ENCODE results near the gene FSTL5. TPM values are rescaled to one million over a fixed set of nuclear protein-coding genes. Genes with fewer than 3 reads are reported as not detected.

FSTL5 gene
- total and polyA plus RNA-seq, 2 experiments from 2014 or later, result 0.12 to 0.59 TPM

- Histone ChIP-seq H3K36me3 (no peaks in the 10 kb centered on the region), H3K27me3 (no peaks in the 10 kb centered on the region), H3K4me3 (no peak overlapping the region), H3K27ac (no peak overlapping the region), H3K4me1 (ENCODE audit: low read depth) (no peaks in the 10 kb centered on the region), H3K9me3 (ENCODE audit: low read depth) (no peaks in the 10 kb centered on the region)
- DNase-seq (ENCODE audit: low read depth in 1 of 2, low spot score in 1 of 2), result peak in 1 of 2 donors; percentile 12
- TF ChIP-seq, protein P1, sequence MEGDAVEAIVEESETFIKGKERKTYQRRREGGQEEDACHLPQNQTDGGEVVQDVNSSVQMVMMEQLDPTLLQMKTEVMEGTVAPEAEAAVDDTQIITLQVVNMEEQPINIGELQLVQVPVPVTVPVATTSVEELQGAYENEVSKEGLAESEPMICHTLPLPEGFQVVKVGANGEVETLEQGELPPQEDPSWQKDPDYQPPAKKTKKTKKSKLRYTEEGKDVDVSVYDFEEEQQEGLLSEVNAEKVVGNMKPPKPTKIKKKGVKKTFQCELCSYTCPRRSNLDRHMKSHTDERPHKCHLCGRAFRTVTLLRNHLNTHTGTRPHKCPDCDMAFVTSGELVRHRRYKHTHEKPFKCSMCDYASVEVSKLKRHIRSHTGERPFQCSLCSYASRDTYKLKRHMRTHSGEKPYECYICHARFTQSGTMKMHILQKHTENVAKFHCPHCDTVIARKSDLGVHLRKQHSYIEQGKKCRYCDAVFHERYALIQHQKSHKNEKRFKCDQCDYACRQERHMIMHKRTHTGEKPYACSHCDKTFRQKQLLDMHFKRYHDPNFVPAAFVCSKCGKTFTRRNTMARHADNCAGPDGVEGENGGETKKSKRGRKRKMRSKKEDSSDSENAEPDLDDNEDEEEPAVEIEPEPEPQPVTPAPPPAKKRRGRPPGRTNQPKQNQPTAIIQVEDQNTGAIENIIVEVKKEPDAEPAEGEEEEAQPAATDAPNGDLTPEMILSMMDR (IDR thresholded peaks at IDR 0.05; ENCODE audit: low read depth, low read length), result no peak
Measured at GRCh38 chr4:162011089-162011488, 152.7 kb downstream of the FSTL5 start.

- DNase-seq (ENCODE audit: low read depth in 1 of 2, low spot score in 1 of 2), result peak in 1 of 2 donors; percentile 34
- Histone ChIP-seq H3K4me3 (no peak overlapping the region), H3K9me3 (ENCODE audit: low read depth) (no peaks in the 10 kb centered on the region), H3K4me1 (ENCODE audit: low read depth) (no peaks in the 10 kb centered on the region), H3K27ac (no peak overlapping the region), H3K36me3 (no peaks in the 10 kb centered on the region), H3K27me3 (no peaks in the 10 kb centered on the region)
- TF ChIP-seq, protein P1 (IDR thresholded peaks at IDR 0.05; ENCODE audit: low read depth, low read length), result no peak
Measured at GRCh38 chr4:162010362-162010761, 153.4 kb downstream of the FSTL5 start.

DNA sequence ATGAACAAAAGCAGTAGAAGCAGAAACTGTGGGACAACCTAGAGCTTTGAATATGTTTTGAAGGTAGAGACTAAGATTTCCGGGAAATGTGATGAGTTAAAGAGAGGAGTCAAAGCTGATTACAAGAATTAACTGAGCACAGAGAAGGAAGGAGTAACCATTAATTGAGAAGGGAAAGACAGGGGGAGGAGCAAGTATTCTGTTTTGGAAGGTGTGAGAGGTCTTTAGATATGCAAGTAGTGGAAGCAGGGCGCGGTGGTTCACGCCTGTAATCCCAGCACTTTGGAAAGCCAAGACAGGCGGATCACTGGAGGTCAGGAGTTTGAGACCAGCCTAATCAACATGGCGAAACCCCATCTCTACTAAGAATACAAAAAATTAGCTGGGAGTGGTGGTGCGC, 171.5 kb downstream of the FSTL5 start:
- no peaks in the 10 kb centered on the region for H3K9me3 ChIP-seq (ENCODE audit: low read depth)
- H3K36me3 ChIP-seq, result no peaks in the 10 kb centered on the region
- no peaks in the 10 kb centered on the region for H3K27me3 ChIP-seq
- no peak for DNase-seq (ENCODE audit: low read depth in 1 of 2, low spot score in 1 of 2)
- H3K4me3 ChIP-seq, result no peak overlapping the region
- no peak overlapping the region for H3K27ac ChIP-seq
- TF ChIP-seq, protein P1 (IDR thresholded peaks at IDR 0.05; ENCODE audit: low read depth, low read length), result no peak
- H3K4me1 ChIP-seq (ENCODE audit: low read depth), result no peaks in the 10 kb centered on the region

- Histone ChIP-seq H3K9me3 (ENCODE audit: low read depth) (no peaks in the 10 kb centered on the region), H3K36me3 (no peaks in the 10 kb centered on the region), H3K27ac (no peak overlapping the region), H3K27me3 (no peaks in the 10 kb centered on the region), H3K4me3 (no peak overlapping the region), H3K4me1 (ENCODE audit: low read depth) (no peaks in the 10 kb centered on the region)
- no peak for DNase-seq (ENCODE audit: low read depth in 1 of 2, low spot score in 1 of 2)
- TF ChIP-seq, protein P1 (IDR thresholded peaks at IDR 0.05; ENCODE audit: low read depth, low read length), result no peak
Measured at GRCh38 chr4:161991811-161992210, 172.0 kb downstream of the FSTL5 start.

GRCh38 chr4:161990721-161991120, 173.1 kb downstream of the FSTL5 start:
- Histone ChIP-seq H3K36me3 (no peaks in the 10 kb centered on the region), H3K27me3 (no peaks in the 10 kb centered on the region), H3K4me3 (no peak overlapping the region), H3K9me3 (ENCODE audit: low read depth) (no peaks in the 10 kb centered on the region), H3K27ac (no peak overlapping the region), H3K4me1 (ENCODE audit: low read depth) (no peaks in the 10 kb centered on the region)
- TF ChIP-seq, protein P1 (IDR thresholded peaks at IDR 0.05; ENCODE audit: low read depth, low read length), result no peak
- no peak for DNase-seq (ENCODE audit: low read depth in 1 of 2, low spot score in 1 of 2)

DNA sequence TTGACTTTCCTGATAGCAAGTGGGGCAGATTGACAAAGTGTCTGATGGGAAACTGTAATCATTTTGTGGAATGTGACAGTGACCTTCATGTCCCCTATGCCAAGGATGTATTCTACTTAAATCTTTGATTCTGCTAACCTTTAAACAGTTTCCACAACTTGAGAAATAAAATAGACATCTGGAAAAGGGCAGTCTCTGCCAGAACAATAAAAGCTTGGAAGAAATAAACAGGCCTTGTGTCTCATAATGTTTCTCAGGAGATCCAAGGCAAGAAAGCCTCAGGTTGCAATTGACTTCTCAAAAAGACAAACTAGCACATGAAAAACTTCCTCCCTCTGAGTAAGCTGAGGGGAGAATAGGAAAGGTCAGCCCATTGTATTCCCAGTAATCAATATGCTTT, 174.9 kb downstream of the FSTL5 start:
- no peaks in the 10 kb centered on the region for H3K9me3 ChIP-seq (ENCODE audit: low read depth)
- no peak overlapping the region for H3K27ac ChIP-seq
- H3K36me3 ChIP-seq, result no peaks in the 10 kb centered on the region
- H3K4me3 ChIP-seq, result no peak overlapping the region
- no peak for DNase-seq (ENCODE audit: low read depth in 1 of 2, low spot score in 1 of 2)
- TF ChIP-seq, protein P1 (IDR thresholded peaks at IDR 0.05; ENCODE audit: low read depth, low read length), result no peak
- no peaks in the 10 kb centered on the region for H3K4me1 ChIP-seq (ENCODE audit: low read depth)
- H3K27me3 ChIP-seq, result no peaks in the 10 kb centered on the region
